Medulla oblongata (tissue), 1 donor: ENCODE results near the gene UMODL1.
"Not testable (repeated sequence)": the region's sequence is repeated elsewhere in the genome, so short reads cannot be mapped to it uniquely, and the experiment has no call there.

ENCODE experiments used
- DNase-seq: peaks from one replicate; pipeline ENCODE4 v3.0.0-alpha.2; 2015; ENCODE audit errors: extremely low spot score

UMODL1 gene

DNA sequence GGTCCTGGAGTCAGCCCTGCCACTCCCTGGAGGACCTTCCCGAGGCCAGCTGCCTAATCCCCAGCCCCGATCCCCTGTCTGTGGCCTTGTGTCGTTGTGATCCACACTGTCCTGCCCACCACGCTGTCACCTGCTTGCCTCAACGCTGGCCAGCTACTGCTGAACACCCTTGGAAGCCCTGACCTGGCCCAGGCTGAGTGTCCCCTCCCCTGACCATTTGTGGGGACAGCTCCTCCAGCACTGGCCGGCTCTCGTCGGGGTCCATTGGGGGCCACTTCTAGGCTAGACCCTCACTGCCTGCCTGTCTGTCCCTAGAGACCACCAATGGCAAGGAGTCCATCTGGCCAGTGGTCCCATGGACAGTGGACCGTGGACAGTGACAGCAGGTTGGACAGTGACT lies 12.0 kb upstream of the UMODL1 start:
- DNase-seq, result no peak

DNA sequence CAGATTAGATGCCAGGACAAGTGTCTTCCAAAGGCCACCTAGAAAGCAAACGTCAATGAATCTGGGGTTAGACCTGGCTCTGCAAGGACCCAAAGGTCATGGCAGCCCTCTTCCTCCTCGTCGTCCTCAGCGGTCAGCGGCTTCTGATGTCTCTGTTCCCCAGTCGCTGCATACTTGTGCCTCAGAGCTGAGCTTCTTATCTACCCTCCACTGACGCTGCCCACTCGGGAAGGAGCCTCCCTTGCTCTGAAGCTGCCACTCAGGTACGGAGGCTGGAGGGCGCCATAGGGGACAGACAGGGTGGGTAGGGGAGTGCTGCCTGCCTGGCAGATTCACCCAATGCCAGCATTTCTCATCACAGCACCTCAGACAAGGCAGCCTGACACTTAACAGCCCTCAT lies 11.4 kb upstream of the UMODL1 start:
- DNase-seq, result no peak

DNA sequence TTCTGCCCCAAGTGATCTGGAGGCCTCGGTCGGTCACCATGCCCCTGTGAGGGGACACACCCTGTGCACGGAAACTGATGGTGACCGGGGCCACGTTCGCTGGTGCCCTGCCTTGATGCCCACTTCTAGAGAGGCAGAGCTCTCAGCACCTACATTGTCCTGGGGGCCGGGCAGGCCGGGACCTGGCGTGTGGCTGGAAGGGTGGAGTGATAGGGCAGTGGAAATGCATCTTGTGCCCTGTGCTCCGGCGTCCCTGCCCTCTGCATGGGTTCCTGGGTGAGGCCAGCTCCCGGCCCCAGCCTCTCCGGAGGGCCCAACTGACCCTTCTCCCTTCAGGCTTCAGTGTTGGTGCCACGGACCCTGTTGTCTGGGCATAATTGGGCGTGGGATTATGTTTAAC lies 11.0 kb upstream of the UMODL1 start:
- DNase-seq, result no peak

DNA sequence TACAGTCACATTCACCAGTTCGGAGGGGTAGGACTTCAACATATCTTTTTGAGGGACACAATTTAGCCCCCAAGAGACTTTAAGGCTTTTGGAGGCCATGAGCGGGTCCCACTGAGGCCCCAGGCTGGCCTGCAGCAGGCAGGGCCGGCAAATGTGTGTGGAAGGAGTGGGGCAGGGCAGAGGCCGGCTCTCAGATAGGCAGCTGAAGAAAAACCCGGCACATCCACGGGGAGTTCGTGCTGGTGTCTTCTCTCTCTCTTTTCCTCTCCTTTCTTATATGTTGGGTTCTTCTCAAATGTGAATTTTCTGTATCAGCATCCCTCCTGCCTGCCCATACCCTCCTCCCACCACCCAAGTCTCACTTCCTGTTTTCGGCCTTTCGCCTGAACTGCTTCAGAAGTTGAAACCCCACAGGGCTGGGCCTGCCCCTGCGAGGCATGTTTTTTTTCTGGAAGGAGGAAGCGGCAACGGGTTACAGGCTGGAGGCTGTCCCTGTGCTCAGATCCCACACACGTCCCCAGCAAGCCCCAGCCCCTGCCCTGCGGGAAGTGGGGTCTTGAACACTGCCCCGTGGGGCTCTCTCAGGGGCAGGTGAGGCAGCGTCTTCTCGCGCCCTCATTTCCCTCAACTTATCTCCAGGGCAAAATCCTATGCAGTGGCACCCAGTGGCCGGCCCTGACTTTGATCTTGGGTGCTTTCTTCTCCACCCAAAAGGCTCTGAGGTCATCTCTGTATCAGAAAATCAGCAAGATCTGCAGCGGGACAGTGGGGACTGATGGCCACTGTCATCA lies 9.7 kb upstream of the UMODL1 start:
- DNase-seq, result peak; percentile 75

DNA sequence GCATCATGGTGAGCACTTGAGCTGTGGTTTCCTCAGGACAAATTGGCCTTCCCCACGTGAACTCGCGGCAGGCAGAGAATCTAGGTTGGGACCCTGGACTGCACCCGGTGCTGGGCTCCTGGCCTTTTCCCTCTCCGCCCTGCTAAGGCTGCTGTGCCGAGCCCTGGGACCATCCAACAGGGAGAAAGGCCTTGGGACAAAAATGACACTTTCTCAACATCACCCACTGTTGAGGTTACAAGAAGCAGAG lies 9.2 kb upstream of the UMODL1 start:
- no peak for DNase-seq

DNA sequence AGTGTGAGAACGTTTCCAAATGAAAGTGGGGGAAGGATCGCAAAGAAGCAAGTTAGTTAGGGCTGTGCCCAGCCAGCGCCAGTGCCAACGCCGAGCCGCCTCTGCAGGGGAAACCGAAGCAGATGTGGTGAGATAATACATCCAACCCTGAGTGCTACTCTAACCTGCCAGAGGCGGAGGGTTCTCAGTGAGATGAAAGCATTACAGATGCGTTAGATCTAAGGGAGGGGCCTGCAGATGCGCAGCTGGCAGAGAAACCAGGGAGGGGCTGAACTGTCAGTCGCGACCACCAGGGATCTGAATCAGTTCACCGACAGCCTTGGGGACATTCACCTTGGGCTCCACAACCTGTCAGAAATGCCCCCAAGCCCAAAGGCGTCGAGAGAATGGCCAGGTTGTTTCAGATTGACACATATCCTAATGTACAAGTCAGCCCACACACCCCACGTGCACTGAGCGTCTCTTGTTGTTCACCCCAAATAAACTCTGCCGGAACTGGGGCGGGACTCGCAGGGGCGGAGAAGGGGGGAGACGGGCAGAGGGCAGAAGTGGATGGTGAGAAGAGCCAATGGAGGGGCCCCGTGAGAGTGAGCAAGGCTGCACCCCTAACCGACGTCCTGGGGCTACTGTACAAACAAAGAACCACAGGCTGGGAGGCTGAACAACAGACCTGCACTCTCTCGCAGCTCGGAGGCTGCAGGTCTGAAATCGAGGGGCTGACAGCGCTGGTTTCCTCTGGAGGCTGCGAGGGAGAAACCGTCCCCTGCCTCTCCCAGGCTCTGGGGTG lies 8.7 kb upstream of the UMODL1 start:
- peak; percentile 61 for DNase-seq

DNA sequence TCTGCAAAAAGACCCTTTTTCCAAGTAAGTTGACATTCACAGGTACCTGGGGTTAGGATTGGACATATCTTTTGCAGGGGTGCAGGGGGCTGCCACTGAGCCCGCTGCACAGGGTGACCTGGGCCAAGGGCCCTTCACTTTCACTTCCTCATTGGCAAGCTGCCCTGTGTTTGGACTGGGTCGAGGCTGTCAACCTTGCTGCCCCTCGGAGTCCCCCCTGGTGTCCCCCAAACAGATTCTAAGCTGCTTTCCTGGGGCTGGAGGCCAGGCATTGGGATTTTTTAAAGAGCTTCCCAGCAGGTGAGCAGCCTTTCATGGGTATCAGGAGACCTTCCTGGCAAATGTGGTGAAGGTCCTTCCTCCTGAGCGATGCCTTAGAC lies 7.9 kb upstream of the UMODL1 start:
- DNase-seq, result peak; percentile 56

DNA sequence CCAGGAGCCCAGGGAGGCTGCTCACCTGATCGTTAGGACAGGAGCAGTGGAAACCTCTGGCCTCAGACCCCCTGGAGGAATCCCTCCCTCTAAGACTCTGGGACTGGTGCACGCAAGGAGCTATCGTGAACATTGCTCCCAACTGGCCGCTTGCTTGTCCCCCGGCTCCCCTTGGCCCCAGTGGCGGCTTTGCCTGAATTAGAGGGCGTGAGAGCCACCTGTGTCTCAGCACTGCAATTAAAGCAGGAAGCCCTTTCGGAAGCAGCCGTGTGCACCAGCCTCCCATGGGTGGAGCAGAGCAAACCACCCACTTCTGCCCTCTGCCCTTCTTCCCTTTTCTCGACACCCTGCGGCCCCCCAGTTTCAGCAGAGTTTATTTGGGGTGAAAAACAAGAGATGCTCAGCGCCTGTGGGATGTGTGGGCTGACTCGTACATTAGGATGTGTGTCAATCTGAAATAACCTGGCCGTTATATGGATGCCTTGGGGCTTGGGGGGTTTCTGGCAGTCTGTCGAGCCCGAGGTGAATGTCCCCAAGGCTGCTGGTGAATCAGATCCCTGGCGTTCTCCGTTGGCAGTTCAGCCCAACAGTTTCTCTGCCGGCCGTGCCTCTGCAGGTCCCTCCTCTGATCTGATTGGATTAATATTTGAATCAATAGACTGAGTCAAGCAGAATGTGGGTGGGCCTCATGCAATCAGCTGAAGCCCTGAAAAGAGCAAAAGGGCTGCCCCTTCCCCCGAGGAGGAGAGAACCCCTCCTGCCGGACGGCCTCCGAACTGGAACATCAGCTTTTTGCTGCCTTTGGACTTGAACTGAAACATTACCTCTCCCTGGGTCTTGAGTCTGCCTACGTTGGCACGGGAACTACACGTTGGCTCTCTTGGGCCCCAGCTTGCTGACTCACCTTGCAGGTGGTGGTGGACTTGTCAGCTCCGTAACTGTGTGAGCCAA lies 7.3 kb upstream of the UMODL1 start:
- DNase-seq, result peak; percentile 47

DNA sequence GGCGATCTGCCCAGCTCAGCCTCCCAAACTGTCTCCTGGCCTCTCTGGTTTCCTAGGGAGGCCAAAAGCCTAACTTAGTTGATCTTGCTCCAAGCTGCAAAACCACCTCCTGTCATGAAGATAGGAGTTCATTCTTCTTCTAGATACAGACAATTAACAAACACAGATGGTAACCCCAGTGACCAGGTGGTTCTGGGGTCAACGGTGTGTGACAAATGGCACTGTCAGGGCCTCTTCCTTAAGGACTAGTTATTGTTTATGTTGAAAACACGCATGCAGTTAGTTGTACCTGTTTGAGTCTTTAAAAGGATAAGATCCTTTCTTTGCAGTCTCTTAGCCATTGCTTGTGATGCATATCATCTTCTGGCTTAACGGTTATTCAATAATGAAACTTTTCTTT lies 4.6 kb upstream of the UMODL1 start:
- DNase-seq, result no peak

DNA sequence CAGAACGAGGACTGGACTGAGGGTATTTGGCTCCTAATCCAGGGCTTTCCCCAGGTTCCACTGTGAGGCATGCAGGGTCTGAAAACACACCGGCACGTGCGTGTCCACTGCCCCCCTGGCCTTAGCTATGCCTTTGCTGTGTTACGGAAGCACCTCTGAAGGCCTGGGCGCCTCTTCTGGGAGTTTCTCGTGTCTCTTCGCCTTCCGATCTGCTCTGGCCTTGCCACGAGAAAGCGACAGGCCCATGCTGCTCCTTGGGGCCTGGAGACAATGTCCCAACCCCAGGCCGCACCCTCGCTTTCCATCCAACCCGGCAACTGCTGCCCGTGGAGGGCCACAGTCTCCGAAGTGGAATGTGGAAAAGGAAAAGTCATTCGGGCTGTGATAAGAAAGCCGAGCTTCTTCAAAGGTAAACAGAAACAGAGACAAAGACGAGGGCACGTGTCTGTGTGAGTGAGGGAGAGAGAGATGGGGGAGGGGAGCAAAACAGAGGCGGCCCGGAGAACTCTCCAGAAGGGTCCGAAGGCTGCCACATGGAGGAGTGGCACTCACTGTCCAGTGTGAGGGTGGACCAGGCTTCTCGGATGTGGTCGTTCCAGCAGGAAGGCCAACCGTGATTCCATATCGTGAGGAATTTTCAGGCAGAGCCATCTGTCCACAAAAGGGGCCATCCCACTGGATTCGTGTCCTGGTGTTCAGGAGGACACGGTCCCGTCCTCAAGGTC lies 3.4 kb upstream of the UMODL1 start:
- no peak for DNase-seq

DNA sequence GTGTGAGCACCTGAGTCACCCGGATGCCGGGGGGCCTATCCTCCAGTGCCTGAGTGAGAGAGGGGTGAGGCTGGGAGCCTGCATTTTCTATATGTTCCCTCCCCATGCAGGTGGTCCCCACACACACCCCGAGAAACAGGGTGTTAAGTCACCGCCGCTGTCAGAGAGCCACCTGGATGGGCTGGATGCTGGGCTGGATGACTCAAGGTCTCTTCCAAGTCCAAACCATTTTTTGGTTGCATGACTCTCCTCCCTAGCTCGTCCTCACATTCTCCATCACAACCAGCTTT lies 2.9 kb upstream of the UMODL1 start:
- DNase-seq, result no peak

DNA sequence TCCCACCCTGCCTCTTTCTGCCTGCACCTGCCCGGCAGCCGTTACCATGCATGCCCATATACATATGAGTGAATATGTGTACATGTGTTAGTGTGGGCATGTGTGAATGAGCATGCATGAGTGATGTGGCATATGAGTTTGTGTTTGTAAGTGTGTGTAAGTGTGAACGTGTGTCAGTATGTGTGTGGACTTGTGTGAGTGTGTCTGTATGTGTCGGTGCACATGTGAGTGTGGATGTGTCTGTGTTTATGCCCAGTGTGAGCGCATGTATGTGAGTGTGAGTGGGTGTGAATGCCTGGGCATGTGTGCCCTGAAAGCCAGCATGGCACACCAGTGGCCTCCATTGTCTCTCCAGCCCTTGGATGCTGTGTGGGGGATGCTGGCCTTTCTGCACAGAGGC lies 2.5 kb upstream of the UMODL1 start:
- DNase-seq, result no peak

DNA sequence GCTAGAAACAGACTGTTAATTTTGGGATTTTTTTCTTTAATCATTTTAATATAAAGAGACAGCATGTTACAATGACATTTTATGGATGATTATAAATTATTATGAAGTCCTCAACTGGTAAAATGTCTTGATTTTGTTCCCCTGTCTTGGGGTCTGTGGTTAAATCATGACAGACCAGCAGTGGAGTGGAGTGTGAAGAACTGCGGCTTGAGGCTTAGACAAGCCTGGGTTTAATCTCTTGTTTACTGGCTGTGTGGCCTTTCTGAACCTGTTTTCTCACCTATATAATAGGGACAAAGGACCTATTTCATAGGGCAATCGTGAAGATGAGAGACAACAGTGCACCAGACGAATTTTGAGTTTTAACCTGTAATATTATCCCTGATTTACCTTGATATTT lies 1.8 kb upstream of the UMODL1 start:
- DNase-seq, result no peak

DNA sequence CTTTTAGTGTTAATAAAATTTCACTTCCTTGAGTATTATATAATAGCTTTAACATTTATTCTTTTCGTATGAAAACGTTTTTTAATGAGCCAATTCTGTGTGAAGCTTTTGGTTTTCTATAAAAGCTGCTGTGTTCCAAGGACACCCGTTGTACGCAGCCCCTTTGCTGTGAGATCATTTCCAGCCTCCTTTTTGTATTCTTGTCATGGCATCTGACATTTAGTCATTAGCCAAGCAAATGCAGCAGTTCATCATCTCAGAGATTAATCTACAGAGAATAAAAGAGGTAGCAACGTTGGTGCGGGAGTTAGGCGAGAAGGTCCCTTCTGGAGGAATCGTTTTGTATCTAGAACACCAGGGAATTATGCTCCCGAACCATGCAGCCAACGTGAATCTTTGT lies 1.3 kb upstream of the UMODL1 start:
- no peak for DNase-seq

DNA sequence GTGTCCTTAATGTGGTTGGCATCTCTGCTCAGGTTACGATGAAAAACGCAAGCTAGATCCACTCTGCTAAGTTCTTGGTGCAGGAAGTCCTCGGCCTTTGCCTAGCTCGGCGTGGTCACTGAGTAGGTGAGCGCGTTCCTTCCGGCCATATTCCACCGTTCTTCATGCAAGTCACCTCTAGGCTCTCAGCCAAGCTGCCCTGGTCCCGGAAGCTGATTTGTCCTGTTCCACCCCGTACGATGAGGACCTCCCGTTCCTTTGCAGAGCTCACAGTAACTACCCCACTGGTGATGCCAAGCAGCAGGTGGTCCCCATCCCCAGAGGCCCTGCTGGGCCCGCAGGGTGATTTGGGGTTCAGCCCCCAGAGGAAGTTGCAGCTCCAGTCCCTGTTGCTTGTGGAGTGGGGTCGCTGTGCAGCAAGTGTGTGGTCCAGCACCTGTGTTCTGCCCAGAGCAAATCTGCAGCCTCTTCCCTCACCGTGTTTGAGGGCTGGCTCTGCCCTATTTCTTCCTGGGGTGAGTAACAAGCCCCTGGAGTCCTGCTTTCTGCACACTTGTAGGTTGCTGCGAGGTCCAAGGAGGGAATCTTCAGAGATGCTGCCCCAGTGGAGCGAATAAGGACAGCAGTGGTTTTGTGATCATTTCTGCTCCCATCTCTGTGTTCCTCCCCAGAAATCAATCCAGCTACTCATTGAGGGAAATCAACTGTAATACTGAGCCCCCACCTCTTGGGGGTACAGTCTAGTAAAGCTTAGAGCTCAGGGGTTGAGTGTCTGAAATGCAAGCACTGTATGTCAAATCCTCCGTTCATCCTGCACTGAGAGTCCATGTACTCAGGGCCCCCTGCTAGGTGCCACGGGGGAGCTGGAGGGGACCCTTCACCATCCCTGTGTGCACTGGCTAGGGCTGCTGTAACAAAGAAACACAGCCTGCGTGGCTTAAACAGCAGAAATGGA lies 2.3 kb downstream of the UMODL1 start:
- DNase-seq, result no peak

DNA sequence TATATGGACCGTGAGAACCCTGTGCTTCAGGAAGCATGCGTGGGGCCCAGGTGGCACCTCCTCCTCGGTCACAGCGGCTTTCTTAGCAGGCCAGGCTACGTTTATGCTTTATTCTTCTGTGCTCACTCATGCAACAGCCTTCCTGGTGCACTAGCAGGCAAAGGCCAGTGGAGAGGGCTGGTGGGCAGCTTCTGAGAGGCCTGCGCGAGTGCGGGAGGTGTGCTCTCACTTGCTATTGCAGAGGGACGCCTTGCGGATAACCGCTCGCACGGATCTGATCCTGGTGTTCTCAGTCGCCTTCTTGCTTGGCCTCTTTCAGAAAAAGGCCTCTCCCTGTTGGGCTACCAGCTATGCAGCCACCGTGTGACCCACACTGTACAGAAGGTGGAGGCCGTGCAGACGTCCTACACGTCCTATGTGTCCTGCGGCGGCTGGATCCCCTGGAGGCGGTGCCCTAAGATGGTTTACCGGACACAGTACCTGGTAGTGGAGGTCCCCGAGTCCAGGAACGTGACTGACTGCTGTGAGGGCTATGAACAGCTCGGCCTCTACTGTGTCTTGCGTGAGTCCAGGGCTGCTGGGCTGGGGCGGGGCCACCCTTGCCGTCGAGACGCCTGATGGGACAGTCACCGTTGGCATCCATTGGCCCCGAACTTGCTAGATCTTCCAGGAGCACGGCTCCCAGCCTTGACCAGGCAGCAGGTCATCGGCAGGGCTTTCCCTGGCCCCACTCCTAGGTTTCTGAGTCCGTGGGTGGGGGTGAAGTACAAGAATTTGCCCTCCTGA lies 4.8 kb downstream of the UMODL1 start:
- no peak for DNase-seq

DNA sequence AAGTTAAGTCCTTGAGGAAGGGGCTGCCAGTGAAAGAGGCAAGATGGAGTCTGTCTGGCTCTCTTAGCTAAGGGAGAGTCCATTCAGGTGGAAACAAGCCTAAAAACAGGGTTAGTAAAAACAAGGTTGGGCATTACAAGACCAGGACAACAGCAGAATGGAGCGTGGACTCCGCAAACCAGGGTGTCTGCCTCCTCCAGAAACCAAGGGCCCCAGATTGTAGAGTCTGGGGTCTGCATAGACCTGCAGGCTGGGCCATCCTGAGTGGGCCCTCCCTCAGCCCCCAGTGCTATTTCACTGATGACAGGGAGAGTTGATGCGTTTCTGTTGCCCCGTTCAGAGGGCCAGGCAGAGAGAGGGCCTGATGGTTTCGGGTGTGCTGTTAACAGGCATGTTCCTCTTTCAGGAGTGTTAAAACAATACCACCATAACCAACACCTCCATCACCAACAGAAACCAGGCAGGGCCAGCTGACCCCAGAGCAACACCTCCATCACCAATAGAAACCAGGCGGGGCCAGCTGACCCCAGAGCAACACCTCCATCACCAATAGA lies 6.6 kb downstream of the UMODL1 start:
- not testable (repeated sequence) for DNase-seq

DNA sequence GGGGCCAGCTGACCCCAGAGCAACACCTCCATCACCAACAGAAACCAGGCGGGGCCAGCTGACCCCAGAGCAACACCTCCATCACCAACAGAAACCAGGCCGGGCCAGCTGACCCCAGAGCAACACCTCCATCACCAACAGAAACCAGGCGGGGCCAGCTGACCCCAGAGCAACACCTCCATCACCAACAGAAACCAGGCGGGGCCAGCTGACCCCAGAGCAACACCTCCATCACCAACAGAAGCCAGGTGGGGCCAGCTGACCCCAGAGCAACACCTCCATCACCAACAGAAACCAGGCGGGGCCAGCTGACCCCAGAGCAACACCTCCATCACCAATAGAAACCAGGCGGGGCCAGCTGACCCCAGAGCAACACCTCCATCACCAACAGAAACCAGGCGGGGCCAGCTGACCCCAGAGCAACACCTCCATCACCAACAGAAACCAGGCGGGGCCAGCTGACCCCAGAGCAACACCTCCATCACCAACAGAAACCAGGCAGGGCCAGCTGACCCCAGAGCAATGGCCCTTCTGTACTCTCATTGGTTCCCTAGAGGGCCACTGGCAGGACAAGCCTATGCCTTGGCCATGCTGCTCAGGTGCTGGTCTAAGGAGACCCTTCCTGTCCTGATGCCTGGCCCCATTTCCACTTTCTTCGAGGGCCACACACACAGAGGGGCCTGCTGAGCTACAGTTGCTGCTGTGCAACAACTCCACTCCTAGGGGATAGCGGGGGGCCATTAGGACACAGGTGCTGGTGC lies 7.3 kb downstream of the UMODL1 start:
- DNase-seq, result not testable (repeated sequence)
